H9 (cell line): Measurements from ENCODE around the gene DACT3. TPM values are rescaled to one million over a fixed set of nuclear protein-coding genes. Genes with fewer than 3 reads are reported as not detected.

Experiments
- DNase-seq: peaks from one replicate; pipeline ENCODE4 v3.0.0-alpha.2; 2017
- H2AFZ ChIP-seq: one replicate; pipeline ENCODE4 v1.6.1; 2013; ENCODE audit warnings: mild to moderate bottlenecking, low read length, control low read depth, moderate library complexity
- H2AK5ac ChIP-seq: 2 replicates; pipeline ENCODE4 v1.6.1; 2013; ENCODE audit warnings: low read length, control low read depth, mixed read lengths; ENCODE audit not compliant: insufficient read length
- H2BK120ac ChIP-seq: one replicate; pipeline ENCODE4 v1.6.1; 2013; ENCODE audit warnings: low read depth, mild to moderate bottlenecking, low read length, control low read depth, inconsistent platforms; ENCODE audit not compliant: poor library complexity, severe bottlenecking
- H2BK12ac ChIP-seq: 2 replicates; pipeline ENCODE4 v1.6.1; 2013; ENCODE audit warnings: low read length, control low read depth, mixed read lengths, low read depth; ENCODE audit not compliant: insufficient read length
- H2BK15ac ChIP-seq: 2 replicates; pipeline ENCODE4 v1.6.1; 2013; ENCODE audit warnings: low read depth, low read length, control low read depth
- H2BK20ac ChIP-seq: one replicate; pipeline ENCODE4 v1.6.1; 2013; ENCODE audit warnings: low read depth, mild to moderate bottlenecking, low read length, control low read depth, inconsistent platforms; ENCODE audit not compliant: poor library complexity, severe bottlenecking
- H2BK5ac ChIP-seq: 2 replicates; pipeline ENCODE4 v1.6.1; 2013; ENCODE audit warnings: low read length, control low read depth, mixed read lengths; ENCODE audit not compliant: insufficient read length
- H3K14ac ChIP-seq: 2 replicates; pipeline ENCODE4 v1.6.1; 2013; ENCODE audit warnings: low read length, control low read depth; ENCODE audit not compliant: insufficient read depth
- H3K18ac ChIP-seq: 2 replicates; pipeline ENCODE4 v1.6.1; 2013; ENCODE audit warnings: low read depth, mild to moderate bottlenecking, mixed read lengths, low read length, control low read depth; ENCODE audit not compliant: insufficient read length
- H3K23ac ChIP-seq: 2 replicates; pipeline ENCODE4 v1.6.1; 2013; ENCODE audit warnings: low read length, control low read depth, mixed read lengths, low read depth; ENCODE audit not compliant: insufficient read length
- H3K23me2 ChIP-seq: 2 replicates; pipeline ENCODE4 v1.6.1; 2013; ENCODE audit warnings: low read depth, mild to moderate bottlenecking, mixed read lengths, low read length, control low read depth; ENCODE audit not compliant: insufficient read length, poor library complexity, severe bottlenecking
- H3K27ac ChIP-seq: 2 replicates; pipeline ENCODE4 v1.5.1; 2013; ENCODE audit warnings: low read length, control low read depth, mixed read lengths, low read depth; ENCODE audit not compliant: insufficient read length
- H3K27me3 ChIP-seq: 2 replicates; pipeline ENCODE4 v1.6.1; 2013; ENCODE audit warnings: low read length, control low read depth, inconsistent platforms; ENCODE audit not compliant: insufficient read depth
- H3K4ac ChIP-seq: 2 replicates; pipeline ENCODE4 v1.6.1; 2013; ENCODE audit warnings: low read depth, mild to moderate bottlenecking, control low read depth, inconsistent platforms, low read length, moderate library complexity
- H3K4me1 ChIP-seq: 2 replicates; pipeline ENCODE4 v1.6.1; 2013; ENCODE audit warnings: low read length, control low read depth, inconsistent platforms; ENCODE audit not compliant: insufficient read depth
- H3K4me2 ChIP-seq: 2 replicates; pipeline ENCODE4 v1.6.1; 2013; ENCODE audit warnings: low read length, control low read depth, mixed read lengths; ENCODE audit not compliant: insufficient read length, insufficient read depth
- H3K56ac ChIP-seq: 2 replicates; pipeline ENCODE4 v1.6.1; 2013; ENCODE audit warnings: low read depth, mild to moderate bottlenecking, mixed read lengths, low read length, control low read depth; ENCODE audit not compliant: insufficient read length
- H3K79me1 ChIP-seq: 2 replicates; pipeline ENCODE4 v1.6.1; 2013; ENCODE audit warnings: low read depth, mild to moderate bottlenecking, moderate library complexity, low read length, control low read depth, inconsistent platforms; ENCODE audit not compliant: insufficient read depth, poor library complexity, severe bottlenecking
- H3K79me2 ChIP-seq: 2 replicates; pipeline ENCODE4 v1.6.1; 2013; ENCODE audit warnings: low read length, control low read depth, inconsistent platforms; ENCODE audit not compliant: insufficient read depth
- H3K9ac ChIP-seq: 2 replicates; pipeline ENCODE4 v1.6.1; 2013; ENCODE audit warnings: low read length, control low read depth, mixed read lengths; ENCODE audit not compliant: insufficient read length; ENCODE audit errors: extremely low read depth
- H3K9me3 ChIP-seq: one replicate; pipeline ENCODE4 v1.6.1; 2013; ENCODE audit warnings: low read depth, low read length, inconsistent platforms; ENCODE audit not compliant: control insufficient read depth
- H3T11ph ChIP-seq: one replicate; pipeline ENCODE4 v1.6.1; 2013; ENCODE audit warnings: mild to moderate bottlenecking, low read length, control low read depth, inconsistent platforms
- H4K20me1 ChIP-seq: one replicate; pipeline ENCODE4 v1.6.1; 2013; ENCODE audit not compliant: control insufficient read depth, insufficient read length, insufficient read depth
- H4K5ac ChIP-seq: 2 replicates; pipeline ENCODE4 v1.6.1; 2013; ENCODE audit warnings: low read depth, mild to moderate bottlenecking, mixed read lengths, low read length, control low read depth; ENCODE audit not compliant: insufficient read length
- H4K8ac ChIP-seq: replicated peaks from 2 replicates; pipeline ENCODE4 v1.6.1; 2013; ENCODE audit warnings: low read length, control low read depth, mixed read lengths, low read depth; ENCODE audit not compliant: insufficient read length
- H4K91ac ChIP-seq: 2 replicates; pipeline ENCODE4 v1.6.1; 2013; ENCODE audit warnings: low read depth, mild to moderate bottlenecking, moderate library complexity, mixed read lengths, low read length, control low read depth; ENCODE audit not compliant: insufficient read length
- H3K27ac Mint-ChIP-seq, 3 experiments: 2 replicates in 2 of 3; 3 replicates in 1 of 3; pipeline ENCODE4 v1.8.0; 2020 to 2021; ENCODE audit warnings: mixed read lengths in 3 of 3, mild to moderate bottlenecking in 1 of 3, moderate library complexity in 1 of 3
- H3K27me3 Mint-ChIP-seq: 2 replicates; pipeline ENCODE4 v1.8.0; 2021; ENCODE audit warnings: low read depth, mild to moderate bottlenecking, moderate library complexity, mixed read lengths
- H3K36me3 Mint-ChIP-seq, 3 experiments: 2 replicates in 2 of 3; 3 replicates in 1 of 3; pipeline ENCODE4 v1.8.0; 2020 to 2021; ENCODE audit warnings: low read depth in 3 of 3, mixed read lengths in 3 of 3; ENCODE audit not compliant: insufficient read depth in 1 of 3
- H3K4me1 Mint-ChIP-seq, 2 experiments: 2 replicates each; pipeline ENCODE4 v1.8.0; 2020; ENCODE audit warnings: mixed read lengths in 2 of 2
- H3K4me3 Mint-ChIP-seq, 2 experiments: 2 replicates in 1 of 2; 3 replicates in 1 of 2; pipeline ENCODE4 v1.8.0; 2020 to 2021; ENCODE audit warnings: mild to moderate bottlenecking in 2 of 2, mixed read lengths in 2 of 2, moderate library complexity in 1 of 2
- H3K9me3 Mint-ChIP-seq, 2 experiments: 2 replicates in 1 of 2; 3 replicates in 1 of 2; pipeline ENCODE4 v1.8.0; 2020; ENCODE audit warnings: mild to moderate bottlenecking in 2 of 2, mixed read lengths in 2 of 2, moderate library complexity in 1 of 2
- CTCF ChIP-seq: fragments of 200-600 bp; sonication (generic); conservative IDR thresholded peaks from 3 replicates; pipeline ENCODE4 v1.8.0; 2021; ENCODE audit warnings: antibody characterized with exemption, mild to moderate bottlenecking
- WGBS: extraction: QIAGEN DNeasy Blood & Tissue Kit; methylation state at CpG from one replicate; pipeline ENCODE4 v1.1.7; 2013; ENCODE audit warnings: missing lambda C conversion rate, low lambda C conversion rate, mixed read lengths; ENCODE audit not compliant: insufficient read length; ENCODE audit errors: extremely low coverage; 5-methylcytosine and 5-hydroxymethylcytosine counted together
- total RNA-seq: library from RNA; stranded (reverse); gene quantifications from 2 replicates; pipeline ENCODE4 v1.2.1, GENCODE V29; 2021

Gene DACT3
- total RNA-seq, 1 experiment from 2014 or later = 0.87 TPM

- Histone ChIP-seq H3K9ac (no peak overlapping the region), H4K91ac (no peak overlapping the region), H4K8ac (no peak overlapping the region), H3K9me3 (no peaks in the 10 kb centered on the region), H3K4me2 (no peak overlapping the region), H3T11ph (no peak overlapping the region), H3K23me2 (no peaks in the 10 kb centered on the region), H2BK15ac (no peak overlapping the region), H3K79me2 (no peaks in the 10 kb centered on the region), H3K4me1 (no peaks in the 10 kb centered on the region), H3K14ac (no peak overlapping the region), H3K27ac (no peak overlapping the region), H2AK5ac (no peak overlapping the region), H2AFZ (no peak overlapping the region), H4K20me1 (no peaks in the 10 kb centered on the region), H3K27me3 (no peaks in the 10 kb centered on the region), H3K18ac (no peak overlapping the region), H3K23ac (no peak overlapping the region), H4K5ac (no peak overlapping the region), H3K4ac (no peak overlapping the region), H2BK120ac (no peak overlapping the region), H2BK12ac (no peak overlapping the region), H2BK20ac (no peak overlapping the region), H3K79me1 (no peaks in the 10 kb centered on the region), H3K56ac (no peak overlapping the region), H2BK5ac (no peak overlapping the region)
- no peak for TF ChIP-seq CTCF
- Mint-ChIP-seq H3K27me3 (peaks cover 10% of the 10 kb centered on the region), H3K4me1 (peaks cover 3 to 23% of the 10 kb centered on the region in 2 experiments), H3K4me3 (no peak overlapping the region), H3K27ac (no peak overlapping the region; a peak in 1 of 7 replicates), H3K36me3 (no peaks in the 10 kb centered on the region), H3K9me3 (no peaks in the 10 kb centered on the region; a peak in 2 of 5 replicates)
- WGBS = no CpG with 5 or more reads among the region's 12 CpGs
- DNase-seq = no peak
Observed at GRCh38 chr19:46625731-46626130, 35.3 kb downstream of the DACT3 start.
